8988T (cell line): ENCODE measurements around the gene ZNF710.

Experiments
- DNase-seq: peaks from one replicate; pipeline ENCODE4 v3.0.0; 2011

The ZNF710 gene

GRCh38 chr15:90042356-90042755 lies 41.2 kb downstream of the ZNF710 start:
- DNase-seq = no peak

- no peak for DNase-seq
Observed at GRCh38 chr15:90042766-90043529, 41.8 kb downstream of the ZNF710 start.

GRCh38 chr15:90043530-90044010 lies 42.4 kb downstream of the ZNF710 start:
- no peak for DNase-seq

GRCh38 chr15:90044191-90044590 lies 43.1 kb downstream of the ZNF710 start:
- no peak for DNase-seq

- DNase-seq = no peak
Observed at GRCh38 chr15:90044916-90045371, 43.8 kb downstream of the ZNF710 start.

GRCh38 chr15:90046289-90046688 lies 45.2 kb downstream of the ZNF710 start:
- DNase-seq = no peak

- no peak for DNase-seq
Observed at GRCh38 chr15:90046911-90047392, 45.8 kb downstream of the ZNF710 start.

GRCh38 chr15:90047956-90048575 lies 46.9 kb downstream of the ZNF710 start:
- DNase-seq = no peak

- no peak for DNase-seq
Observed at GRCh38 chr15:90049030-90049429, 47.9 kb downstream of the ZNF710 start.

- DNase-seq = no peak
Observed at GRCh38 chr15:90049666-90050604, 48.8 kb downstream of the ZNF710 start.

GRCh38 chr15:90051874-90052273 lies 50.8 kb downstream of the ZNF710 start:
- no peak for DNase-seq

- no peak for DNase-seq
Observed at GRCh38 chr15:90053685-90054466, 52.8 kb downstream of the ZNF710 start.

GRCh38 chr15:90054618-90055097 lies 53.5 kb downstream of the ZNF710 start:
- DNase-seq = no peak

GRCh38 chr15:90055182-90055581 lies 54.1 kb downstream of the ZNF710 start:
- no peak for DNase-seq

GRCh38 chr15:90056529-90056928 lies 55.4 kb downstream of the ZNF710 start:
- no peak for DNase-seq

- no peak for DNase-seq
Observed at GRCh38 chr15:90058308-90058707, 57.2 kb downstream of the ZNF710 start.

GRCh38 chr15:90058775-90059174 lies 57.7 kb downstream of the ZNF710 start:
- no peak for DNase-seq

GRCh38 chr15:90059208-90059985 lies 58.3 kb downstream of the ZNF710 start:
- DNase-seq = no peak

- no peak for DNase-seq
Observed at GRCh38 chr15:90060797-90061196, 59.7 kb downstream of the ZNF710 start.

- no peak for DNase-seq
Observed at GRCh38 chr15:90062023-90062442, 60.9 kb downstream of the ZNF710 start.

- no peak for DNase-seq
Observed at GRCh38 chr15:90062462-90062932, 61.4 kb downstream of the ZNF710 start.
